Activated B cell treated with CpG ODN at 0.5 μM for 24 hours (primary cell): ENCODE results near the gene CARM1. TPM values are rescaled to one million over a fixed set of nuclear protein-coding genes. Genes with fewer than 3 reads are reported as not detected.

Source experiments
- ATAC-seq: fragments of 200-7000 bp; cut with Tn5 transposase; one replicate; pipeline ENCODE4 v1.10.0; 2021; ENCODE audit warnings: low read depth, mild to moderate bottlenecking, moderate library complexity
- CTCF ChIA-PET: fragments of 350-600 bp; sonication (Branson Sonifier 250); formaldehyde crosslinking; loops from one replicate; lab custom pipeline; 2021; ENCODE audit warnings: antibody characterized with exemption; lab: Charles Lee
- POLR2A ChIA-PET: fragments of 350-600 bp; sonication (Branson Sonifier 250); formaldehyde crosslinking; loops from one replicate; lab custom pipeline; 2021; ENCODE audit warnings: antibody characterized with exemption; lab: Charles Lee
- DNase-seq: peaks from one replicate; pipeline ENCODE4 v3.0.0; 2022
- H3K27ac Mint-ChIP-seq: one replicate; pipeline ENCODE4 v1.8.0; 2020; ENCODE audit warnings: mixed read lengths
- H3K27me3 Mint-ChIP-seq: one replicate; pipeline ENCODE4 v1.8.0; 2021; ENCODE audit warnings: mixed read lengths
- H3K36me3 Mint-ChIP-seq: one replicate; pipeline ENCODE4 v1.8.0; 2021; ENCODE audit warnings: low read depth, mixed read lengths
- H3K4me1 Mint-ChIP-seq: one replicate; pipeline ENCODE4 v1.8.0; 2021; ENCODE audit warnings: mixed read lengths
- H3K4me3 Mint-ChIP-seq: one replicate; pipeline ENCODE4 v1.8.0; 2020; ENCODE audit warnings: mild to moderate bottlenecking, mixed read lengths
- H3K9me3 Mint-ChIP-seq: one replicate; pipeline ENCODE4 v1.8.0; 2020; ENCODE audit warnings: mixed read lengths
- CTCF ChIP-seq: fragments of 200-600 bp; IDR thresholded peaks from one replicate; pipeline ENCODE4 v1.8.0; 2022; ENCODE audit warnings: antibody characterized with exemption, mild to moderate bottlenecking
- intact Hi-C: fragments of 100-400 bp; cut with micrococcal nuclease; formaldehyde crosslinking; loops from one replicate; pipeline ENCODE4 v1.15.1; 2024
- total RNA-seq: library from RNA; stranded (reverse); gene quantifications from 2 replicates; pipeline ENCODE4 v1.2.3, GENCODE V29; 2022

CARM1 gene
- total RNA-seq, 1 donor from 2014 or later, result 39.1 TPM

GRCh38 chr19:10921910-10922637 lies 50.7 kb downstream of the CARM1 start:
- TF ChIP-seq CTCF, result no peak
- Mint-ChIP-seq H3K4me3 (no peak overlapping the region), H3K4me1 (peaks cover under 1% of the 10 kb centered on the region), H3K27ac (no peak overlapping the region), H3K9me3 (no peaks in the 10 kb centered on the region), H3K27me3 (no peaks in the 10 kb centered on the region), H3K36me3 (peaks cover 49% of the 10 kb centered on the region)
- intact Hi-C loops, result no loop called here
- ChIA-PET POLR2A (no interaction called here), CTCF (interaction anchor here (0.9 kb wide), 1 partner anchor 15 kb away, joined by 4 read pairs; no protein-coding TSS in a partner anchor)
- no peak for ATAC-seq
- no peak for DNase-seq

- Mint-ChIP-seq H3K27me3 (no peaks in the 10 kb centered on the region), H3K4me1 (peaks cover 6% of the 10 kb centered on the region), H3K4me3 (no peak overlapping the region), H3K36me3 (peaks cover 49% of the 10 kb centered on the region), H3K9me3 (no peaks in the 10 kb centered on the region), H3K27ac (no peak overlapping the region)
- no peak for ATAC-seq
- CTCF ChIA-PET, result interaction anchor here (0.9 kb wide), 1 partner anchor 14 kb away, joined by 4 read pairs; no protein-coding TSS in a partner anchor
- DNase-seq, result no peak
- POLR2A ChIA-PET, result no interaction called here
- TF ChIP-seq CTCF, result no peak
- intact Hi-C loops, result no loop called here
Measured at GRCh38 chr19:10922638-10923014, 51.3 kb downstream of the CARM1 start.

GRCh38 chr19:10923260-10924112 lies 52.1 kb downstream of the CARM1 start:
- no peaks in the 10 kb centered on the region for H3K27me3 Mint-ChIP-seq
- peaks cover 11% of the 10 kb centered on the region for H3K4me1 Mint-ChIP-seq
- ATAC-seq (no peak), DNase-seq (no peak)
- intact Hi-C loops, result no loop called here
- ChIA-PET CTCF (no interaction called here), POLR2A (no interaction called here)
- H3K9me3 Mint-ChIP-seq, result no peaks in the 10 kb centered on the region
- H3K36me3 Mint-ChIP-seq, result peaks cover 47% of the 10 kb centered on the region
- H3K27ac Mint-ChIP-seq, result no peak overlapping the region
- TF ChIP-seq CTCF, result no peak
- no peak overlapping the region for H3K4me3 Mint-ChIP-seq

- Mint-ChIP-seq H3K36me3 (peaks cover 37% of the 10 kb centered on the region), H3K9me3 (no peaks in the 10 kb centered on the region), H3K27ac (peak overlapping the region; percentile 41), H3K4me3 (no peak overlapping the region), H3K27me3 (no peaks in the 10 kb centered on the region), H3K4me1 (peaks cover 17% of the 10 kb centered on the region)
- DNase-seq, result no peak
- POLR2A ChIA-PET, result no interaction called here
- intact Hi-C loops, result no loop called here
- CTCF ChIA-PET, result no interaction called here
- TF ChIP-seq CTCF, result no peak
- ATAC-seq, result no peak
Measured at GRCh38 chr19:10924597-10924996, 53.2 kb downstream of the CARM1 start.
